ENCODE measurements around the gene FOXN3. TPM values are rescaled to one million over a fixed set of nuclear protein-coding genes. Genes with fewer than 3 reads are reported as not detected.
"Not testable (repeated sequence)": the region's sequence is repeated elsewhere in the genome, so short reads cannot be mapped to it uniquely, and the experiment has no call there.

Gene FOXN3
- total RNA-seq, 1 donor from 2014 or later: 134 TPM

DNA sequence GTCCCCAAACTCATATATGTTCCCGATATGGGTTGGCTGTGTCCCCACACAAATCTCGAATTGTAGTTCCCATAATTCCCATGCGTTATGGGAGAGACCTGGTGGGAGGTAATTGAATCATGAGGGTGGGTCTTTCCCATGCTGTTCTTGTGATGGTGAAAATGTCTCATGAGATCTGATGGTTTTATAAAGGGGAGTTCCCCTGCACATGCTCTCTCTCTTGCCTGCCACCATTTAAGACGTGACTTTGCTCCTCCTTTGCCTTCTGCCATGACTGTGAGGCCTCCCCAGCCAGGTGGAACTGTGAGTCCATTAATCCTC is 166.4 kb downstream of the FOXN3 start:
- intact Hi-C loops (cut with micrococcal nuclease); ATAC-seq; DNase-seq: not testable (repeated sequence)

DNA sequence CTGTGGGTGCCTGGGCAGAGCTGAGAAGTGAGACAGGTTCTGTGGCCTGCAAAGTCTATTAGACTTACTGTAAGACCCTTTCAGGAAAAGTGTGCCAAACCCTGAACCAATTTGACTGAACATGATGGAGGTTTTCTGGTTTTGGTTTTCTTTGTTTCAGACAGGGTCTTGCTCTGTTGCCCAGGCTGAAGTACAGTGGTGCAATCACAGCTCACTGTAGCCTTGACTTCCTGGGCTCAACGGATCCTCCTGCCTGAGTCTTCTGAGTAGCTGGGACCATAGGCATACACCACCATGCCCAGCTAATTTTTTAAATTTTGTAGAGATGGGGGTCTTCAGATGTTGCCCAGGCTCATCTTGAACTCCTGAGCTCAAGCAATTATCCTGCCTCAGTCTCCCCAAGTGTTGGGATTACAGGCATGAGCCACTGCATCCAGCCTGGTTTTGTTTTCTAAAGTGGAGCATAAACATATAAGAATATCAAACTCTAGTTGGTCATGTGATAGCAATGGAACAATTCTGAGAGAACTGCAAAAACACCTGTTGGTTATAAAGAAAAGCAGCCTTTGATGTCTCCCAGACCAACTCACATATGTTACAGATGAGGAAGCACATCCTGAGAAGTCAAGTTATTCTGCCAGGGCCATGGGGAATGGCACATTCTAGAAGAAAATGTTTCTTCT is 166.9 kb downstream of the FOXN3 start:
- intact Hi-C loops (cut with micrococcal nuclease): no loop called here
- DNase-seq (no peak), ATAC-seq (no peak)

DNA sequence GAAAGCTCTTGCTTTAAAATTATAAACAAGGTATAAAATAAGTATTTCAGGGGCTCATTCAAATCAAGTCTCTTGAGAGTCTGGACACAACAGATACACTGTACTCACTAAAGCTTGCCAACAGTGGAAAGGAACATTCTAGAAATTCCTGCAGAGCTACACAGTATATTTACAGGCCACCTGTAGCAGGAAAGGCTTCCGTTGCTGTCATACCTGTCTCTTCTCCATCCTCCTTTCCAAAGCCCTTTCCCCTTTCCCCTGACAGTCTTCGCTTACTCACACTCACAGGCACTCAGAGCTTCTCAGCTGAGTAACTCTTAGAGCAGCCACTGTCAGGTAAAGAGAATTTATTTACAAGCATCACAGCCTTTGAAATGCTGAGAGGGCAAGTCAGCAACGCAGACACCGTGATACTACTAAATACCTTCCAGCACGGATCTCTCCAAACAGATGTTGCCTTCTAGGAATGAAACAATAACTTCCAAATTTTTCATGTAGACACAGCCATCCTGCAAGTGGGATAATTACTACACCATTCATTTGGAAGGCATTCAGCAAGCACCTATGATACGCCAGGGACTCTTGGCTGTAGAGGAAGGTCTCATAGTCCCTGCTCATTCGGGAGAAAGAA is 167.9 kb downstream of the FOXN3 start:
- ATAC-seq: peak; percentile 19
- DNase-seq: no peak
- intact Hi-C loops (cut with micrococcal nuclease): no loop called here

DNA sequence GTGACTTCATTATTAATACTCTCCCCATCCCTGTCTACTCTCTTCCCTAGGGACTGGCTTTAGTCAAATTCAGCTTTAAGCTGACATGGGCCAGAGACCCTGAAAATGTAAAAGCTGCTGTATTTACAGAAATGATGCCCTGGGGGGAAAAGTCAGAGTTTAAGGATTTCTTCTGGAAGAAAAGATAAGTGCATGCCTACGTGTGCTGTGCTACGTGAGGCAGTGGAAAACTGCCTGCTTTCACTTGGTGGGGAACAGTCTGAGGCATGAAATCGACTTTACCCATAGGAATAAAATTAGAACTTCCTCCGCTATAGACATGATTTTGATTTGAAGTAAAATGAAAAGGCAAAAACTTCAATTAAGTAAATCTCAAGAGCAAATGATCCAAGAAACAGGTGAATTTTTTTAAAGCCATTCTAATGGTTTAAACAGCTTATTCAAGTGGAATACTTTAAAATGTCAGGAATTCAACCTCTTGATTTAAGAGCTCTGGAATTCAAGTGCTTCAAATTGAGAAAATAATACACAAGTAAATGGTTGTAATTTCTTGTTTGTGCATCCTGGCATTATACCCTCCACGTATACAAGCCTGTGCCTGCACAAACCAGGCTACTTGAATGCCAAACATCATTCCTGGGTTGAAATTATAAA is 168.5 kb downstream of the FOXN3 start:
- DNase-seq: no peak
- intact Hi-C loops (cut with micrococcal nuclease): no loop called here
- ATAC-seq: no peak

DNA sequence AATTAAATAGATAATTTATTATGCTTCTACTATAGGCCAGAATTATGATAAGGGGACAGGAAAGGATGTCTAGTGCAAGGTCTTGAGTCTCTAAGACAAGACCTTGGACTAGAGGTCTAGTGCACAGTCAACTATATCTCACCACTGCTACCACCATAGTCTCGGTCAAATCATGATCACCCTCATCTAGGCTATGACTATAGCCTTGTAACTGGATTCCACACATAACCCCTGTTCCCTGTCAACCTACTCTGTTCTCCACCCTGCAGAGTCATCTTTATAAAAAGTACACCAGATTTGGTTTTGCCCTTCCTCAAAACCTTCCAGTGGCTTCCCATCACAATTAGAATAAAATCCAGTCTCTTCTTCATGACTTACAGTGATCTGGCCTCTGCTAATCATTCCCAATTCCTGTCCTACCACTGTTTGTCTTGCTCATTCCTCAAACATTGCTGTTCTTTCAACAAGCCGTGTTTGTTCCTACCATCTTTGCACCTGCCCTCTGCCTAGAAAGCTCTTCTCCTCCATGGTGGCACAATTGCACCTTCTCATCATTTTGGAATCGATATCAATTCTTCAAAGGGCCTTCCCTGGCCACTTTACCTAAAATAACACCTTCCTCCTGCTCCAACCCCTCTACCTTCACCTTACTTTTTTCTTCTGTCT is 169.4 kb downstream of the FOXN3 start:
- intact Hi-C loops (cut with micrococcal nuclease): no loop called here
- no peak for ATAC-seq
- no peak for DNase-seq

DNA sequence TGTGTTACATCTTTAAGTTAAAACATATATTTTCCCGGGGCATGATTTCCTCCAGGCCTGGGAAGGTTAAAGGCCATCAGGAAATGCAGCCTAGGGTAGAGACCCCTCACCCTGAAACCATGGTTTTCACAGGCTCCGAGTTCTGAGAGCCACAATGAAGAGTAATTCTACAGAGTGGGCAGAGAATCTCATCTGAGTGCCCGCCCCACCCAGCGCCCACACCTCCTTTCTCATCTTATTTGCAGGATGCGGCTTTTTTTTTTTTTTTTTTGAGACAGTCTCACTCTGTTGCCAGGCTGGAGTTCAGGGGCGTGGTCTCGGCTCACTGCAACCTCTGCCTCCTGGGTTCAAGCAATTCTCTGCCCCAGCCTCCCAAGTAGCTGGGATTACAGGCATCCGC is 170.7 kb downstream of the FOXN3 start:
- no peak for ATAC-seq
- intact Hi-C loops (cut with micrococcal nuclease): no loop called here

DNA sequence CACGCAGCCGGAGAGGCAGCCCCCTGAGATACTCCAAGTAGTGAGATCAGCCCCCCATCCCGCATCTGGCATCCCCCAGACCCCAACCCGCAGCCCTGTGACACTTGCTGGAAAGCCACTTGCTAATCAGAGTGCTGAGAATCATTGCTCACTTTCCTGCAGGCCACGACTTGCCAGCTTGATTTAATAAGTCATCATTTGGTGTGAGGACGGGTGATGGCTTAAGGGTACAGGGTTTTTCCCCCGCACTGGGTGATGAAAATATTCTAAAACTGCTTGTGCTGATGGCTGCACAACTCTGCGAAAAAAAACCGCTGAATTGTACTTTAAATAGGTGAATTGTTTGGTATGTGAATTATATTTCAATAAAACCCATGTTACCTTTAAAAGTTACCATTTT is 171.2 kb downstream of the FOXN3 start:
- ATAC-seq (no peak), DNase-seq (no peak)
- intact Hi-C loops (cut with micrococcal nuclease): no loop called here

More for the DNA sequence above, 170.7 kb downstream of the FOXN3 start:
- DNase-seq: no peak

DNA sequence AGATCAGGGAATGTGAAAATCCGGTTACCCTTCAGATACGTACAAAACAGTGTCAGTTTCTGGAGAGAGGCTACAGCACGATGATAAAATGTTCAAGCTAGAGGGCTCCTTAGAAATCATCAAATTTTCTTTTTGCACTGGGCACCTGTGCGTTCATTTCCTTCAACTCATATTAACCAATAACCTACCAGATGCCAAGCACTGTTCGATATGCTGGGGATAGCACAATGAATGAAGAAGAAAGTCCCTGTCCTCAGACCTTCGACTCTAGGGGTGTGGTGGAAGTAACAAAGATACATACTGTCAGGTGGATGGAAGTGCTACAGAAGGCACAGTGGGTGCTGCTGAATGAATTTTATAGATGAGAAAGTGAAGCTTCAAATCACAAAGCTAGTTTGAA is 172.3 kb downstream of the FOXN3 start:
- intact Hi-C loops (cut with micrococcal nuclease): no loop called here
- DNase-seq (no peak), ATAC-seq (no peak)

DNA sequence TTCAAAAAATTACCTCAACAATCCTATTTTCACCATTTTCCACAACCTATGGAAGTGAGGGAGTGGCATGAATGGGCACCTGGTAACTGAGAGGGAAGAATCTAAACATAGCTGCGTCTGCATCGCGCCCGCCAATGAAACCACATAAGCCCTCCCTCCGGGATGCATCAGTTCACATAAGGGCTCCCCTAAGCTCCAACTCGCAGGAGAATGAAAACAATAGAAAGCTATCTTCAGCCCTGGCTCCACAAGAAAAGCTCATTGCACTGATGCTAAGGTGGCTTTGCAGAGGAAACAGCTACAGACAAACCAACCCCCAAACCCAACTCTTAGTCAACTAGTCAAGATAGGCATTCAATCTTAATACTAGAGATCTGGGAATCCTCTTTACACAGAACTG is 173.3 kb downstream of the FOXN3 start:
- ATAC-seq (peak; percentile 24), DNase-seq (no peak)
- intact Hi-C loops (cut with micrococcal nuclease): no loop called here

DNA sequence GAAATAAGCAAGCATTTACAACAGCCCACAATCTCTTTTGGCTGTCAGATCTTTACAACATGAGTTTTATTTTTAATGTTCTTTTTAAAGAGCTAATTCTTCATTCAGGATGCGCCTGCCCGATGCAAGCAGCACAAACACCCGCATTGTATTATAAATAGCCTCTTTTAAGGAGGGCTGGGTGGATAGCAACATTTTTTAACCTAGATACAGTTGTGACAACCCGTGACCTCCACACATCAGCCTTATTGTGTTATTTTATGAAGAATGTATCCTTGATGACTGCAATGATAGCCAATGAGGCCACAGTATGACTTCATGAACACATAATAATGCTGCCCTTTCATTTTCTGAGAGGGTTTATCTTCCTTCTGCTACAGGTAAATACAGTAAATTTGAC is 173.7 kb downstream of the FOXN3 start:
- ATAC-seq (peak; percentile 38), DNase-seq (no peak)
- intact Hi-C loops (cut with micrococcal nuclease): no loop called here

DNA sequence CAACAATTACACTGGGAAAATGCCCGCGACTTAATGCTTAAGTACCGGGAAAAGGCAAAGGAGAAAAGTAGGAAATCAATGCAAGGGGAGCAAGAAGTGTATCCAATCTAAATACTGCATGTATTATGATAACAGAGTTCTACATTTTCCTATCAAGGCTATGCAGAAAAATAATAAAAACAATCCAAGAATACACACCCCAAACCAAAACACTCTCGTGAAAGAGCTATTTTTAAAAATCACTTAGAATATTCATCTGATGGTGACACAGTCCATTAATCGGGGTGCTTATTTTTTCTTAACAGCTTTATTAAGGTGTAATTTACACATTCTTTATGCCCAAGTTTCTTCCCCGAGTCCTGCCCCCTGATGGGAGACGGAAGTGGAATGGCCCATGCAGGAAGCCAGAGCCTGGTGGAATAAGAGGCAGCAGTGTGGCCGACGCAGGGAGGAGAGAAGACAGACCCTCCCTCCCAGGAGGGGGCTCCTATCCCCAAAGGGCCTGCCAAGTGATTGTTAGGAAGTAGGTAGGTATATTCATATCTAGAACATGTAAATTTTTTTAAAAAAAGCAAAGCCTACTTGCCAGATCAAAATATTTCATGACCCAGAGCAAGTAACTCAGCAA is 174.3 kb downstream of the FOXN3 start:
- intact Hi-C loops (cut with micrococcal nuclease): no loop called here
- DNase-seq (no peak), ATAC-seq (peak; percentile 47)

DNA sequence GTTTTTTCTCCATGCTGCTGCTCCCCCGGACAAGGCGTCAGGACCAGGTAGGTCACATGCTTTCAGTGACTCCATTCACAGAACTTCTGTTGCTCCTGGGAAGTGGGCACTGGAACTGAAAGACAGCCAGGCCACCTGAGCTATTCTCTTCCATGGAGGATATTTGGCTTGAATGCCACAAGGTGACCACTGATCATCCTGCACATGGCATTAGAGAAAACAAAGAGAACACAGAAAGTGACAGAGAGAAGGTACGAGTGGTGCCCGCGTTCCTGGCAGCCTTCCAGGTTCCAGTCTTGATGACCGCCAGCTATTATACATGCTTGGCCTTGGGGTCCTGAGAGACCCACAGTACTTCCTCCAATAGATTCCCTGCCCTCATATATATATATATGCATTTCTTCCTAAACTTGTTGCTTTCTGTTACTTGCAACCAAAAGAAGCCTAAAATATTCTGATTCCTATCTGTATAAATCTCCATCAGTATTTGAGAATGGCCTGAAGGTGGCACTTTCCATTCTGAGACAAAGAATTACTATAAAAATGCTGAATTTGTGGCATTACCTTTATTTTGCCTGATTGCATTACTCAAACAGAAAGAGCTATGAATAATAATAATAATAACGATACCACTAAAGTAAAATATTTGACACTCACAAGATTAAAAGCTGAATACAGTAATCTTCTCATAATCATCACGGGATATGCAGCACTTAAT is 174.9 kb downstream of the FOXN3 start:
- DNase-seq (no peak), ATAC-seq (no peak)
- intact Hi-C loops (cut with micrococcal nuclease): no loop called here

DNA sequence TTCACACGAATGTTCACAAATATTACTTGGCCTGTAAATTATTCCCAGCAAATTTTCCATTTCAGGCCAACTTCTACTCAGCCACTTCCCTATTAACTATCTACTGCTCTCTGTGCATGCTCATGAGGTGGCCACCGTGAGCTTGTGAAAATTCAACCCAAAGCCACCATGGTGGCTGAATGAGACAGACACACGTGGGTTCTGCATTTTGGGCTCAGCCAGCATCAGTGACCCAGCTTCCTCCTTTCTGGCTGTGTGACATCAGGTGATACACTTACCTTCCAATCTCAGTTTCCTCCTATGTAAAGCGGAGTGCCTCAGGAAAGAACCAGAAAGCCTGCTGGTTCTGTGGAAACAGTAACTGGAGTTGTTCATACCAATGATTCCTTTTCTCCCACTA is 175.8 kb downstream of the FOXN3 start:
- intact Hi-C loops (cut with micrococcal nuclease): no loop called here
- DNase-seq: no peak
- no peak for ATAC-seq

DNA sequence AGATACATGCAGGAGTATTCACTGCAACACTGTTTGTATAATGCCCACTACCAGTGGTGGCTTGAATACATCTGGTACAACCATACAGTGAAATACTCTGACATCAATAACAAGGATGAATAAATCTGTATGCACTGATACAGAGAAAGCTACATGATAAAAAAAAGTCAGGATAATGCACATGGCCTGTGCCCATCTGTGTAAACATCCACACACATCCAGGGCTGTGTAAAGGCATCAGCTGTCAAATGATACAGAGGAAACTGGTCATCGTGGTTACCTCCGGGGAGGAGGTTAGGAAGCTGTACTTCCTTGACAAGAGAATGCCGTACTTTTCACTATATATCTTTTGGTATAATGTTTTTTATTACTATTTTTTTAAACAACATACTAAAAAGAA is 176.6 kb downstream of the FOXN3 start:
- no peak for ATAC-seq

DNA sequence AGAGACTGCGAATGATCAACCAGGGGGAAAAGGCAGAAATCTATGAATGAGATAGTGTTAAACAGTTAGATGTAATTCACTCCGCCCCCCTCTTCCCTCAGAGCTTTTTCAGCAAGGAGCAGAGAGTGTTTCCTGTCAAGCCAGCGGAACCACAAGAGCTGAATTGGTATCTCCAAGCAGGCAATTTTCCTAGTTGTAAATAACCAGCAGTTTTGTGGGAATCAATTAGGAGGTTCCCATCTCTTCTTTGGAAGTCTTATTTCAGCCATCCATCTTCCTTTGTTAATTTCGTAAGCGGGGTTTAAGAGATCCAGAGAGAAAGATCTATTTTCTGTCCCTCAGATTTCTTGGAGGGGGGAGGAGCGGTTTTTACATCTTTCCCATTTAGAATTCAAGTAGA is 178.0 kb downstream of the FOXN3 start:
- ATAC-seq (no peak), DNase-seq (no peak)
- intact Hi-C loops (cut with micrococcal nuclease): no loop called here

More for the DNA sequence above, 176.6 kb downstream of the FOXN3 start:
- intact Hi-C loops (cut with micrococcal nuclease): no loop called here
- DNase-seq: no peak

DNA sequence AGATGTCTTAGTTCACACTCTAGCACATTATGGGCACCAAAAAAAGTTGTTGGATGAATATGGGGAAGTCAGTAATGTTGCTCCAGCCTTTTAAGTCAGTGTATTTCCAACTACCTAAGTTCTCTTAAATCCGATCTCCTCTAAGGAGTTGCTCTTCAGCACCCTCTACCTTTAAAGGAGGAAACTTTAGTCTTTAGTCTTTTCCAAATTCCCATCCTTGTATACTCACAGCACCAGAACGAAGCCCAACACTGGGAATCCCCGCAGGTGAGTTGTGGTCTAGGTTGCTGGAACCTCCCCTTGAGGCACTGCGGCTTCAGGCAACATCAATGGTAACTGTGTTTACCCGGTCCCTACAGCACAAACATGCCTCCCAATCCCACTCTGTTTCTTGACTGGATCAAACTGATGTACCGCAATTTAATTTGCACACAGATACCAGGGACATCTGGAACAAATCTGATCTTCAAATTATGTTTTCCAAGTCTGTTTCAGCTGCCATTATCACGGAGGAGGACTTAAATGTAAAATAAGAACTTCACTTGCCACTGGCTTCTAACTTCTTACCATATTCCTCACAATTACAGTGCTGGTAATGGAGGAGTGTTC is 179.0 kb downstream of the FOXN3 start:
- intact Hi-C loops (cut with micrococcal nuclease): no loop called here
- DNase-seq (no peak), ATAC-seq (peak; percentile 21)

DNA sequence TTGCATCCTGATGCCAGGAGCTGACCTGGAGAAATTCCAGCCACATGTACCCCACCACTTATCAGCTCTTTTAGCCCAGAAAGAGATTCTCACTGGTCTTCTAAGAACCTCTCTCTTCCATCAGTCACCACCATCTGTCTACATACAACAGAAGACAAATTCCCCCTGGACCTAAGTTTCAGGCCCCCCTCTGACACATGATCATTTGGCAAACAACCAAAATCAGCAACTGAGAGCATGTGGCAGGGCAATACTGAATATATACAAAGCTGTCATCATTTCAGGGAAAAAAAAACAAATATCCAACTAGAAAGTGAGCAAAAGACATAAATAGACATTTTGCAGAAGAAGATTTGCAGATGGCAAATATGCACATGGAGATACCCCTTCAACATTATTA is 180.2 kb downstream of the FOXN3 start:
- ATAC-seq (peak; percentile 31), DNase-seq (no peak)
- intact Hi-C loops (cut with micrococcal nuclease): no loop called here

DNA sequence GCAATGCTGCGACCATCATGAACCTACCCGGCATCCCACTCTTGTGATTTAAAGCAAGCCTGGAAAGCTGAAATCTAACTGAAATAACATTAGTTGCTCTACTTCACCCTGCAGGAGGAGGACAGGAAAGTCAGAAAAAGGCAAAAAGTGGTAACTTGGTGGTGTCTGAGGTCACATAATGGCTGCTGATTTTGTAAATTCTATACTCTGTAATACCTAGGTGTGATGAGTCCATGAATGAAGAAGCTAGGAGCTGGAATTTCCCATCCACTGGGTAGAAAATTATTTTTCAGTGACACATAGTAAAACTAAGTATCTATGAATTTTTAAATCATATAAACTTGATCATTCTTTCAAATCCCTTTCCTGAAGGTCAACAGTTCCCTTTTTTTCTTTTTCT is 183.8 kb downstream of the FOXN3 start:
- no peak for DNase-seq
- intact Hi-C loops (cut with micrococcal nuclease): no loop called here
- ATAC-seq: no peak
